HEK293T (cell line): ENCODE data around the gene JAML.
A peak's percentile ranks its signal among the peaks of the same experiment; 100 is the strongest.

Experiments
- CTCF ChIA-PET: fragments of 350-600 bp; formaldehyde crosslinking; extraction: SDS; loops from one replicate; lab custom pipeline; 2021; ENCODE audit warnings: antibody characterized with exemption, inconsistent platforms; lab: Yijun Ruan, JAX
- POLR2A ChIA-PET: fragments of 350-600 bp; formaldehyde crosslinking; extraction: SDS; loops from one replicate; lab custom pipeline; 2020; ENCODE audit warnings: antibody characterized with exemption, inconsistent platforms; lab: Yijun Ruan, JAX
- DNase-seq: peaks from one replicate; pipeline ENCODE4 v3.0.0; 2012; ENCODE audit warnings: mixed read lengths; ENCODE audit errors: extremely low spot score
- ARNT ChIP-seq: fragments of 450-650 bp; IDR thresholded peaks from 2 replicates; pipeline ENCODE4 v1.6.1; 2017; ENCODE audit warnings: mild to moderate bottlenecking
- BHLHE40 ChIP-seq: fragments of 450-650 bp; IDR thresholded peaks from 2 replicates; pipeline ENCODE4 v1.6.1; 2016; ENCODE audit warnings: mild to moderate bottlenecking, moderate library complexity, borderline replicate concordance
- CTBP1 ChIP-seq: fragments of 450-650 bp; IDR thresholded peaks from 2 replicates; pipeline ENCODE4 v1.6.1; 2016; ENCODE audit warnings: borderline replicate concordance
- ELF4 ChIP-seq: fragments of 450-650 bp; IDR thresholded peaks from 2 replicates; pipeline ENCODE4 v1.6.1; 2017; ENCODE audit warnings: antibody characterized with exemption
- FOXA1 ChIP-seq: fragments of 450-650 bp; IDR thresholded peaks from 2 replicates; pipeline ENCODE4 v1.6.1; 2016; ENCODE audit warnings: mild to moderate bottlenecking
- FOXK2 ChIP-seq: fragments of 450-650 bp; IDR thresholded peaks from 2 replicates; pipeline ENCODE4 v1.6.1; 2016; ENCODE audit warnings: mild to moderate bottlenecking
- FOXM1 ChIP-seq: fragments of 450-650 bp; IDR thresholded peaks from 2 replicates; pipeline ENCODE4 v1.6.1; 2017; ENCODE audit warnings: mild to moderate bottlenecking, borderline replicate concordance
- HDGF ChIP-seq: fragments of 450-650 bp; IDR thresholded peaks from 2 replicates; pipeline ENCODE4 v1.6.1; 2017; ENCODE audit warnings: antibody characterized with exemption, borderline replicate concordance
- L3MBTL2 ChIP-seq: fragments of 450-650 bp; conservative IDR thresholded peaks from 2 replicates; pipeline ENCODE4 v1.6.1; 2016; ENCODE audit warnings: mild to moderate bottlenecking
- LEF1 ChIP-seq: fragments of 450-650 bp; IDR thresholded peaks from 2 replicates; pipeline ENCODE4 v1.6.1; 2017; ENCODE audit warnings: mild to moderate bottlenecking, borderline replicate concordance
- NFRKB ChIP-seq: fragments of 450-650 bp; IDR thresholded peaks from 2 replicates; pipeline ENCODE4 v1.6.1; 2016; ENCODE audit warnings: mild to moderate bottlenecking, moderate library complexity
- SP1 ChIP-seq: fragments of 450-650 bp; IDR thresholded peaks from 2 replicates; pipeline ENCODE4 v1.6.1; 2017
- SUZ12 ChIP-seq: fragments of 450-650 bp; IDR thresholded peaks from 2 replicates; pipeline ENCODE4 v1.6.1; 2016; ENCODE audit warnings: mild to moderate bottlenecking
- TARDBP ChIP-seq: fragments of 450-650 bp; IDR thresholded peaks from 2 replicates; pipeline ENCODE4 v1.6.1; 2016
- ZNF384 ChIP-seq: fragments of 450-650 bp; IDR thresholded peaks from 2 replicates; pipeline ENCODE4 v1.6.1; 2016
- TF ChIP-seq, protein P1 (sequence below): fragments of 450-650 bp; IDR thresholded peaks from 2 replicates; pipeline ENCODE4 v1.6.1; 2016

JAML gene

DNA sequence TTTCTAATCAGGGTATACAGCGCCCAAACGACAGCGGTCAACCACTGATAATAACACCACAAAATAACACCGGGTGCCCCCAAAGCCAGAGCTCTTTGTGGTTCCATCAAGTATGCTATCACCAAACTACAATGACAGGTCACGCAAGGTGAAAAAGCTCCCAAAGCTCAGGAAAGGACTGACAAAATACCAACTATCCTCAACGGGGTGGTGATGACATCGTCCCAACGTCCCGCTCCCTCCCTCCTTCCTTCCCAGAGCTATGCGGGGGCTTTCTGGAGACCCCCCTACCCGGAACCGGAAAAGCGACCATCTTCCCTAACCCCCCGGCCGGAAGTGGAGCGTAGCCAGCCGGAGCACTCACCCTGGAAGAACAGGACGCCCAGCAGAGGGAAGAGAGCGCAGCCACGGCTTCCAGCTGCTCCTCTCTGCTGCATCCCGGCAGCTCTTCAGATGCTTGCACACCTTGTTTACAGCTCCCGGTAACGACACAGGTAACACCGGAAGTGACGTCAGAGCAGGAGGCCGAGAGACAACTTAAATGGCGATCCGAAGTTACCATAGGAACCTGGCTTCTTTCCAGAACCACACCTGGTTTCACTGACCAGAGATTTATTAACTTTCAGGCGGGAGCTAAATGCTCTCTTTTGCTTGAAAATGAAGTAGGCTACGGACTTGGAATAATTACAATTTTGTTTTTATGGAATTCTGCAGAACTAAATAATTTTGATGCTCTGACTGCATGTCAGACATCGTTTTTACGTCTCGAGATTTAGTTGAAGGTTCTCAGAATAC, 27.2 kb upstream of the JAML start, which contains the start of gene MPZL3:
Gene MPZL3, minus strand, starts transcription at position 508 of the 795 bp plus-strand sequence. Its CDS starts 71 bp downstream, at position 437.
- TF ChIP-seq TARDBP (no peak), CTBP1 (peak; percentile 81), NFRKB (peak; percentile 62), HDGF (no peak), SUZ12 (no peak), ZNF384 (no peak), FOXA1 (no peak), SP1 (no peak), FOXM1 (peak; percentile 81), LEF1 (no peak), ARNT (no peak), ELF4 (peak; percentile 61), L3MBTL2 (peak; percentile 62), FOXK2 (no peak), BHLHE40 (no peak)
- TF ChIP-seq, protein P1, sequence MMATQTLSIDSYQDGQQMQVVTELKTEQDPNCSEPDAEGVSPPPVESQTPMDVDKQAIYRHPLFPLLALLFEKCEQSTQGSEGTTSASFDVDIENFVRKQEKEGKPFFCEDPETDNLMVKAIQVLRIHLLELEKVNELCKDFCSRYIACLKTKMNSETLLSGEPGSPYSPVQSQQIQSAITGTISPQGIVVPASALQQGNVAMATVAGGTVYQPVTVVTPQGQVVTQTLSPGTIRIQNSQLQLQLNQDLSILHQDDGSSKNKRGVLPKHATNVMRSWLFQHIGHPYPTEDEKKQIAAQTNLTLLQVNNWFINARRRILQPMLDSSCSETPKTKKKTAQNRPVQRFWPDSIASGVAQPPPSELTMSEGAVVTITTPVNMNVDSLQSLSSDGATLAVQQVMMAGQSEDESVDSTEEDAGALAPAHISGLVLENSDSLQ: no peak
- ChIA-PET POLR2A (interaction anchor here (1.0 to 1.2 kb wide), 4 partner anchors 9 to 26 kb away, joined by 3 to 6 read pairs (median 4); no protein-coding TSS in a partner anchor), CTCF (no interaction called here)

GRCh38 chr11:118247041-118247440, 22.2 kb upstream of the JAML start:
- CTCF ChIA-PET: no interaction called here
- DNase-seq: no peak
- POLR2A ChIA-PET: no interaction called here
- no peak for TF ChIP-seq FOXA1
- TF ChIP-seq, protein P1: no peak
- TF ChIP-seq HDGF: no peak
- no peak for TF ChIP-seq FOXM1
- no peak for TF ChIP-seq SP1
- TF ChIP-seq L3MBTL2: no peak
- TF ChIP-seq NFRKB: no peak
- no peak for TF ChIP-seq CTBP1
- no peak for TF ChIP-seq SUZ12
- no peak for TF ChIP-seq ZNF384
- no peak for TF ChIP-seq FOXK2
- TF ChIP-seq ELF4: no peak
- TF ChIP-seq ARNT: no peak
- no peak for TF ChIP-seq BHLHE40

More for the DNA sequence above, 27.2 kb upstream of the JAML start, which contains the start of gene MPZL3:
- DNase-seq: peak; percentile 85

- ChIA-PET CTCF (no interaction called here), POLR2A (no interaction called here)
- TF ChIP-seq FOXK2: no peak
- no peak for TF ChIP-seq TARDBP
- no peak for TF ChIP-seq L3MBTL2
- TF ChIP-seq LEF1: no peak
- no peak for TF ChIP-seq ARNT
- TF ChIP-seq ELF4: no peak
- no peak for TF ChIP-seq HDGF
- TF ChIP-seq NFRKB: no peak
- TF ChIP-seq FOXA1: no peak
- TF ChIP-seq FOXM1: no peak
- TF ChIP-seq BHLHE40: no peak
- no peak for TF ChIP-seq SP1
- TF ChIP-seq CTBP1: no peak
- no peak for TF ChIP-seq ZNF384
- TF ChIP-seq SUZ12: no peak
- TF ChIP-seq, protein P1: no peak
- DNase-seq: no peak
Observed at GRCh38 chr11:118245936-118246562, 21.2 kb upstream of the JAML start.

DNA sequence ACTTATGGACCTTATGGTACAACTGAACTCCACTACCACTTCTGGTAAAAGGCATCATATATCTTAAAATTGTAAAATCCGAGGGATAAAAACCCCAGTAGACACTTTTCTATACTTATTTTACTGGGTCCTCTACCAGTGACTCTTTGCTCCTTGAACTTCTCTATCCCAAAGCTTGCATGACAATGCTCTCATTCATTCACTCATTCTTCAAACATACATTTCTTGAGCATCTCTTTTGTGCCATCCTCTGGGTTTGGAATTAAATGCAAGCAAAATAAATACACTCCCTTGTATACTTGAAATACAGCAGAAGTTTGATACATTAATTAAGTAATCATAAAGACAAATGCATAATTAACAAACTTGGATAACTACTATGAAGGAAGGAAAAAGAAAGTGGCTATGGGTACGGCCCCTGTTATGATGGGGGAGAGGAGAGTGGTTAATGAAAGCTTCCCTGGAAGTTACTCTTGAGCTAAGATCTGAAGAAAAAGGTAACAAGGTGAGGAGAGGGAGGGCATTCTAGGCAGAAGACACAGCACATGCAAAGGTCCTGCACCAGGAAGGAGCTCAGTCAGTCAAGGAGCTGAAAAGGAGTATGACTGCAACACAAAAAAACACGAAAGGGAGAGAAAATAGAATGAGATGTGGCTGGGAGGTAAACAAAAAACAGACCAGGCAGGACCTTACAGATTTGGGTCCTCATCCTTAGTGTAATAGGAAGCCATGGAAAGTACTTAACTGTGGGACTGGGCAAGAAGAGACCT, 19.4 kb upstream of the JAML start:
- TF ChIP-seq NFRKB: no peak
- no peak for TF ChIP-seq CTBP1
- TF ChIP-seq, protein P1: no peak
- CTCF ChIA-PET: interaction anchor here (0.5 kb wide), 1 partner anchor 97 kb away, joined by 3 read pairs; no protein-coding TSS in a partner anchor
- DNase-seq: no peak
- POLR2A ChIA-PET: no interaction called here
